ENCODE results near the gene PTPRD. TPM values are rescaled to one million over a fixed set of nuclear protein-coding genes. Genes with fewer than 3 reads are reported as not detected.

The PTPRD gene
- total RNA-seq, 2 experiments from 2014 or later: 0.03 TPM; not detected in 1

GRCh38 chr9:10605388-10605787 is 7.4 kb downstream of the PTPRD start:
- ChIA-PET CTCF (ENCODE audit: unreplicated experiment) (no interaction called here), POLR2A (no interaction called here)
- BruUV-seq (replicated peaks): no TSS peak
- H3K36me3 ChIP-seq (ENCODE audit: insufficient read depth, low read length): no peaks in the 10 kb centered on the region
- no peak overlapping the region for H3K4me2 ChIP-seq (ENCODE audit: low read length)
- H3K9me2 ChIP-seq (ENCODE audit: insufficient read depth, low read length): no peaks in the 10 kb centered on the region
- intact Hi-C loops (cut with micrococcal nuclease; ENCODE audit: unreplicated experiment): no loop called here
- H2AFZ ChIP-seq (ENCODE audit: low read length): no peak overlapping the region
- H3K27ac ChIP-seq (ENCODE audit: low read depth, low read length, poor library complexity, severe bottlenecking): no peak overlapping the region
- no peaks in the 10 kb centered on the region for H4K20me1 ChIP-seq (ENCODE audit: insufficient read depth, low read length)
- no peaks in the 10 kb centered on the region for H3K9me3 ChIP-seq (ENCODE audit: low read length)
- H3K4me1 ChIP-seq (ENCODE audit: insufficient read depth, low read length, poor library complexity, severe bottlenecking): no peaks in the 10 kb centered on the region
- H3K4me3 ChIP-seq (ENCODE audit: low read depth, low read length, poor library complexity, severe bottlenecking): no peak overlapping the region
- no peaks in the 10 kb centered on the region for H3K79me2 ChIP-seq (ENCODE audit: insufficient read depth, low read depth, low read length)
- TF ChIP-seq CTCF (conservative IDR thresholded peaks at IDR 0.05; ENCODE audit: low read length) (no peak), EZH2phosphoT487 (IDR thresholded peaks at IDR 0.05; ENCODE audit: borderline replicate concordance, low read depth, low read length) (no peak)
- no peak for DNase-seq (ENCODE audit: low spot score)

GRCh38 chr9:10604927-10605326 is 7.9 kb downstream of the PTPRD start:
- no peak overlapping the region for H3K27ac ChIP-seq (ENCODE audit: low read depth, low read length, poor library complexity, severe bottlenecking)
- BruUV-seq (replicated peaks): no TSS peak
- no peak overlapping the region for H2AFZ ChIP-seq (ENCODE audit: low read length)
- no peaks in the 10 kb centered on the region for H3K79me2 ChIP-seq (ENCODE audit: insufficient read depth, low read depth, low read length)
- CTCF ChIA-PET (ENCODE audit: unreplicated experiment): no interaction called here
- no peak for DNase-seq (ENCODE audit: low spot score)
- intact Hi-C loops (cut with micrococcal nuclease; ENCODE audit: unreplicated experiment): no loop called here
- TF ChIP-seq CTCF (conservative IDR thresholded peaks at IDR 0.05; ENCODE audit: low read length) (no peak), EZH2phosphoT487 (IDR thresholded peaks at IDR 0.05; ENCODE audit: borderline replicate concordance, low read depth, low read length) (no peak)
- H3K4me3 ChIP-seq (ENCODE audit: low read depth, low read length, poor library complexity, severe bottlenecking): no peak overlapping the region
- no peaks in the 10 kb centered on the region for H3K36me3 ChIP-seq (ENCODE audit: insufficient read depth, low read length)
- H3K9me3 ChIP-seq (ENCODE audit: low read length): no peaks in the 10 kb centered on the region
- no peaks in the 10 kb centered on the region for H4K20me1 ChIP-seq (ENCODE audit: insufficient read depth, low read length)
- POLR2A ChIA-PET: no interaction called here
- H3K4me1 ChIP-seq (ENCODE audit: insufficient read depth, low read length, poor library complexity, severe bottlenecking): no peaks in the 10 kb centered on the region
- H3K4me2 ChIP-seq (ENCODE audit: low read length): no peak overlapping the region
- H3K9me2 ChIP-seq (ENCODE audit: insufficient read depth, low read length): no peaks in the 10 kb centered on the region

GRCh38 chr9:10597801-10598200 is 15.0 kb downstream of the PTPRD start:
- no peaks in the 10 kb centered on the region for H4K20me1 ChIP-seq (ENCODE audit: insufficient read depth, low read length)
- no peaks in the 10 kb centered on the region for H3K9me3 ChIP-seq (ENCODE audit: low read length)
- no peaks in the 10 kb centered on the region for H3K36me3 ChIP-seq (ENCODE audit: insufficient read depth, low read length)
- no peaks in the 10 kb centered on the region for H3K4me1 ChIP-seq (ENCODE audit: insufficient read depth, low read length, poor library complexity, severe bottlenecking)
- H3K4me3 ChIP-seq (ENCODE audit: low read depth, low read length, poor library complexity, severe bottlenecking): no peak overlapping the region
- H3K4me2 ChIP-seq (ENCODE audit: low read length): no peak overlapping the region
- TF ChIP-seq EZH2phosphoT487 (IDR thresholded peaks at IDR 0.05; ENCODE audit: borderline replicate concordance, low read depth, low read length): no peak
- TF ChIP-seq CTCF (conservative IDR thresholded peaks at IDR 0.05; ENCODE audit: low read length): no peak
- ChIA-PET POLR2A (interaction anchor here (1.5 kb wide), 1 partner anchor 11 kb away, joined by 3 read pairs; no protein-coding TSS in a partner anchor), CTCF (ENCODE audit: unreplicated experiment) (no interaction called here)
- H3K79me2 ChIP-seq (ENCODE audit: insufficient read depth, low read depth, low read length): no peaks in the 10 kb centered on the region
- BruUV-seq (replicated peaks): no TSS peak
- no peak overlapping the region for H2AFZ ChIP-seq (ENCODE audit: low read length)
- no peaks in the 10 kb centered on the region for H3K9me2 ChIP-seq (ENCODE audit: insufficient read depth, low read length)
- DNase-seq (ENCODE audit: low spot score): no peak
- H3K27ac ChIP-seq (ENCODE audit: low read depth, low read length, poor library complexity, severe bottlenecking): no peak overlapping the region
- intact Hi-C loops (cut with micrococcal nuclease; ENCODE audit: unreplicated experiment): no loop called here

Data from OCI-LY7 (cell line).